Measurements from ENCODE around the gene PHACTR4.

DNA sequence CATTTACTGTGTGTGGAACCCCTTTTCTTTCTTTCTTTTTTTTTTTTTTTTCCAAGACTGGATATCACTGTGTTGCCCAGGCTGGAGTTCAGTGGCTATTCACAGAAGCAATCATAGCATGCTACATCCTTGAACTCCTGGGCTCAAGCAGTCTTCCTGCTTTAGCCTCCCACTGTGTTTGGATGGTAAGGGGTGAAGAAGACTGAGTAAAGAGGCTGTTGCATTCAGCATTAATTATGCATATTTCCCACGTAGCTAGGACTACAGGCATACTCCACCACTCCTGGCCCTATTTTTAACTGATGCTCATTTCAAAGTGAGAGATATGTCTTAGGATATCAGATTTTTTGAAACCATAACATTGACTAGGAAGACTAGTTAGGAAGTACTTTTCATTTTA is 39.5 kb downstream of the PHACTR4 start:
- TF ChIP-seq SUZ12 (IDR thresholded peaks at IDR 0.05) (no peak), FOXM1 (IDR thresholded peaks at IDR 0.05; ENCODE audit: borderline replicate concordance) (no peak), ZNF384 (IDR thresholded peaks at IDR 0.05) (no peak), ELF4 (IDR thresholded peaks at IDR 0.05) (no peak), BHLHE40 (IDR thresholded peaks at IDR 0.05; ENCODE audit: borderline replicate concordance) (no peak), FOXK2 (IDR thresholded peaks at IDR 0.05) (no peak), FOXA1 (IDR thresholded peaks at IDR 0.05) (no peak), PKNOX1 (IDR thresholded peaks at IDR 0.05) (no peak), TARDBP (IDR thresholded peaks at IDR 0.05) (no peak), SP1 (IDR thresholded peaks at IDR 0.05) (no peak), HDGF (IDR thresholded peaks at IDR 0.05; ENCODE audit: borderline replicate concordance) (no peak), CTBP1 (IDR thresholded peaks at IDR 0.05; ENCODE audit: borderline replicate concordance) (no peak), L3MBTL2 (conservative IDR thresholded peaks at IDR 0.05) (no peak), LEF1 (IDR thresholded peaks at IDR 0.05; ENCODE audit: borderline replicate concordance) (no peak)
